ENCODE measurements around the gene EIF3L. TPM values are rescaled to one million over a fixed set of nuclear protein-coding genes. Genes with fewer than 3 reads are reported as not detected.
A peak's percentile ranks its signal among the peaks of the same experiment; 100 is the strongest.

Gene EIF3L
- total and polyA plus RNA-seq, 2 of the 8 experiments (the other 6 are each of a cell fraction or from before 2014, with no cell fraction given) = 639 to 886 TPM

DNA sequence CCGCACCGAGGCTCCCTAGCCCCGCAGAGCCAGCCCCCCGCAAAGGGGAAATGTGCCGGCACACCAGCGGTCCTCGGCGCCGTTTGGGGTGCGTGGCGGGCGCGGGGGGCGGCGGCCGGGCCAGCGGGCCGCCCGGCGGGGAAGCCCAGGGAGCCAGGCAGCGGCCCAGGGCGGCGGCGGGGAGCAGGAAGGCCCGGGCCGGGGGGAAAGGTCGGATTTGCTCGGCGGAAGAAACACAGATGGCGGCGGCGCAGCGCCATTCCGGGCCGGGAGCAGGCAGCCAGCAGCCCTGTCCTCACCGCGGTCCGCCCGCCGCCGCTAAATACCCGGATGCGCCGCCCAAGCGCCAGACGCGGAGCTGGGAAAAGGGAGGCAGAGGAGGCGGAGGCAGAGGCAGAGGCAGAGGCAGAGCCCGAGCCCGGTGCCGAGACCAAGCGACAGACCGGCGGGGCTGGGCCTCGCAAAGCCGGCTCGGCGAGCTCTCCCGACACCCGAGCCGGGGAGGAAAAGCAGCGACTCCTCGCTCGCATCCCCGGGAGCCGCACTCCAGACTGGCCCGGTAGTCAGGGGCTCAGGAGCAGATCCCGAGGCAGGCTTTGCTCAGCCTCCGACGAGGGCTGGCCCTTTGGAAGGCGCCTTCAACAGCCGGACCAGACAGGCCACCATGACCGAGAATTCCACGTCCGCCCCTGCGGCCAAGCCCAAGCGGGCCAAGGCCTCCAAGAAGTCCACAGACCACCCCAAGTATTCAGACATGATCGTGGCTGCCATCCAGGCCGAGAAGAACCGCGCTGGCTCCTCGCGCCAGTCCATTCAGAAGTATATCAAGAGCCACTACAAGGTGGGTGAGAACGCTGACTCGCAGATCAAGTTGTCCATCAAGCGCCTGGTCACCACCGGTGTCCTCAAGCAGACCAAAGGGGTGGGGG is 44.1 kb upstream of the EIF3L start:
- H4K91ac ChIP-seq (replicated peaks; ENCODE audit: insufficient read length, low read length) = peak overlapping the region; percentile 25
- H2BK12ac ChIP-seq (ENCODE audit: low read depth, low read length) = 0 out of 2 replicates have a peak overlapping the region, but pooled peaks have one; percentile 60
- H3K9me3 ChIP-seq (ENCODE audit: insufficient read depth in 2 of 2, low read depth in 1 of 2, low read length in 1 of 2) = no peaks in the 10 kb centered on the region
- H2AK5ac ChIP-seq (ENCODE audit: low read depth, low read length) = no peak overlapping the region
- H4K20me1 ChIP-seq (replicated peaks in 1 of 2; ENCODE audit: control insufficient read depth in 1 of 2, insufficient read depth in 2 of 2, low read length in 2 of 2) = peaks cover 3 to 4% of the 10 kb centered on the region in 2 experiments
- H3K79me1 ChIP-seq (ENCODE audit: low read depth, low read length) = peaks cover 3% of the 10 kb centered on the region
- no peak overlapping the region for H3K23ac ChIP-seq (ENCODE audit: insufficient read length)
- 0 out of 2 replicates have a peak overlapping the region, but pooled peaks have one; percentile 61 for H2BK15ac ChIP-seq (ENCODE audit: low read length)
- H2BK5ac ChIP-seq (ENCODE audit: low read depth, low read length) = no peak overlapping the region; the same call in 1 of the 2 replicates
- H2AFZ ChIP-seq (ENCODE audit: low read length) = no peak overlapping the region
- peak overlapping the region; percentile 55; the same call in 1 of the 2 replicates for H3K27ac ChIP-seq (ENCODE audit: low read depth, low read length)
- H3K79me2 ChIP-seq (ENCODE audit: control insufficient read depth in 1 of 2, insufficient read depth in 2 of 2, low read length in 2 of 2) = peaks cover 4 to 7% of the 10 kb centered on the region in 2 experiments; a peak in 2 of 4 replicates
- peak in 1 of 2 experiments; percentile 97 for DNase-seq (ENCODE audit: low read depth in 1 of 2, low spot score in 2 of 2)
- H2BK20ac ChIP-seq (ENCODE audit: low read length) = no peak overlapping the region
- H3K4me2 ChIP-seq (ENCODE audit: insufficient read depth in 1 of 2, low read depth in 2 of 2, low read length in 2 of 2) = peak overlapping the region; percentile 91 to 94
- no peak overlapping the region for H2BK120ac ChIP-seq (replicated peaks; ENCODE audit: low read depth, low read length)
- no peak overlapping the region for H3K4ac ChIP-seq (replicated peaks; ENCODE audit: insufficient read length, low read depth, low read length)
- WGBS, 2 experiments (ENCODE audit: extremely low coverage in 1 of 2, insufficient coverage in 1 of 2, insufficient read length in 1 of 2, insufficient replicate concordance in 2 of 2, low coverage in 1 of 2, low lambda C conversion rate in 2 of 2, missing lambda C conversion rate in 1 of 2) = 32% methylated on average over 29 of the region's 87 CpGs; no CpG with 5 or more reads in 1 of the 2 experiments
- FAIRE-seq = no peak
- no peak overlapping the region for H3K14ac ChIP-seq (ENCODE audit: insufficient read length)
- no peaks in the 10 kb centered on the region for H3K36me3 ChIP-seq (ENCODE audit: control insufficient read depth in 2 of 4, insufficient read depth in 4 of 4, low read length in 3 of 4)
- H3K9ac ChIP-seq (replicated peaks in 1 of 4; ENCODE audit: extremely low read depth in 1 of 4, low read depth in 3 of 4, low read length in 3 of 4) = peak overlapping the region; percentile 72 to 94 (median 80)
- peaks cover 0 to 22% (median 19%) of the 10 kb centered on the region in 4 experiments; a peak in 6 of 7 replicates for H3K4me1 ChIP-seq (replicated peaks in 1 of 4; ENCODE audit: control insufficient read depth in 3 of 4, insufficient read depth in 4 of 4, low read length in 3 of 4)
- H3K18ac ChIP-seq (ENCODE audit: extremely low read depth, low read length) = peak overlapping the region; percentile 78
- peak overlapping the region; percentile 95 for H4K8ac ChIP-seq (ENCODE audit: extremely low read depth, insufficient read depth, low read length)
- POLR2A ChIA-PET (ENCODE audit: partially characterized antibody) = interaction anchor here (0.6 to 8.8 kb wide), 30 partner anchors 8 to 197 kb away, joined by 3 to 142 read pairs (median 4); partner anchors contain the start of genes ANKRD54, EIF3L, GALR3 and GGA1
- CTCF ChIA-PET (ENCODE audit: partially characterized antibody) = interaction anchor here (1.0 to 1.1 kb wide), 2 partner anchors 43 to 58 kb away, joined by 3 to 4 read pairs; no protein-coding TSS in a partner anchor
- peak overlapping the region; percentile 79 to 91 (median 86) for H3K4me3 ChIP-seq (ENCODE audit: extremely low read depth in 1 of 4, insufficient read depth in 2 of 4, low read depth in 3 of 4, low read length in 4 of 4)
- peaks cover 3 to 44% (median 37%) of the 10 kb centered on the region in 4 experiments for H3K27me3 ChIP-seq (replicated peaks in 1 of 4; ENCODE audit: control insufficient read depth in 3 of 4, extremely low read depth in 1 of 4, insufficient read depth in 3 of 4, low read length in 3 of 4)
- H3K23me2 ChIP-seq (ENCODE audit: low read depth, low read length) = peaks cover 48% of the 10 kb centered on the region
- peak overlapping the region; percentile 14 for H3K56ac ChIP-seq (replicated peaks; ENCODE audit: insufficient read length, low read depth, low read length)
- H4K5ac ChIP-seq (ENCODE audit: insufficient read length, low read depth, low read length) = no peak overlapping the region
- TF ChIP-seq TBP (IDR thresholded peaks at IDR 0.05; ENCODE audit: low read depth, low read length) (peak; percentile 96), YY1 (IDR thresholded peaks at IDR 0.05; ENCODE audit: low read depth, low read length) (peak; percentile 76; the same call in 1 of the 2 replicates), JUND (IDR thresholded peaks at IDR 0.05; ENCODE audit: low read length) (no peak), SP1 (IDR thresholded peaks at IDR 0.05; ENCODE audit: low read depth, low read length) (no peak), FOSL1 (IDR thresholded peaks at IDR 0.05; ENCODE audit: insufficient read depth, low read depth, low read length) (no peak), EP300 (IDR thresholded peaks at IDR 0.05; ENCODE audit: borderline replicate concordance in 1 of 2, low read depth in 2 of 2, low read length in 2 of 2) (0 out of 3 replicates have a peak, but pooled peaks of 1 of the 2 experiments have one; percentile 17), SRF (IDR thresholded peaks at IDR 0.05; ENCODE audit: low read depth, low read length) (no peak), JUN (IDR thresholded peaks at IDR 0.05; ENCODE audit: low read depth, low read length) (no peak), GTF2F1 (IDR thresholded peaks at IDR 0.05; ENCODE audit: borderline replicate concordance, low read depth, low read length) (peak; percentile 92), CREB1 (IDR thresholded peaks at IDR 0.05) (no peak), TAF1 (IDR thresholded peaks at IDR 0.05; ENCODE audit: low read depth, low read length) (peak; percentile 91)
